Duodenal mucosa (tissue), 2 donors: ENCODE data around the gene CHST6.

ENCODE experiments used
- H3K27ac ChIP-seq: one replicate; pipeline ENCODE4 v1.7.0; 2013; ENCODE audit warnings: low read depth, low read length
- H3K27me3 ChIP-seq, 2 donors: one replicate each; pipeline ENCODE4 v1.7.0; 2013; ENCODE audit warnings: low read length in 2 of 2, control low read depth in 1 of 2; ENCODE audit not compliant: insufficient read depth in 2 of 2, control insufficient read depth in 1 of 2
- H3K36me3 ChIP-seq, 2 donors: one replicate each; pipeline ENCODE4 v1.7.0; 2013; ENCODE audit warnings: low read length in 2 of 2, control low read depth in 1 of 2; ENCODE audit not compliant: insufficient read depth in 2 of 2, control insufficient read depth in 1 of 2
- H3K4me1 ChIP-seq, 2 donors: one replicate each; pipeline ENCODE4 v1.7.0; 2013; ENCODE audit warnings: low read length in 2 of 2, control low read depth in 1 of 2; ENCODE audit not compliant: insufficient read depth in 2 of 2, control insufficient read depth in 1 of 2
- H3K4me3 ChIP-seq, 2 donors: one replicate each; pipeline ENCODE4 v1.7.0; 2013; ENCODE audit warnings: low read length in 2 of 2, low read depth in 1 of 2
- H3K9ac ChIP-seq, 2 donors: one replicate each; pipeline ENCODE4 v1.7.0; 2013; ENCODE audit warnings: low read length in 2 of 2, low read depth in 1 of 2
- H3K9me3 ChIP-seq, 2 donors: one replicate each; pipeline ENCODE4 v1.7.0; 2013; ENCODE audit warnings: low read length in 2 of 2, control low read depth in 1 of 2; ENCODE audit not compliant: control insufficient read depth in 1 of 2

Gene CHST6

GRCh38 chr16:75423723-75424104 lies 71.5 kb downstream of the CHST6 start:
- Histone ChIP-seq H3K36me3 (no peaks in the 10 kb centered on the region), H3K27me3 (no peaks in the 10 kb centered on the region), H3K4me3 (no peak overlapping the region), H3K9me3 (no peaks in the 10 kb centered on the region), H3K9ac (no peak overlapping the region), H3K27ac (no peak overlapping the region), H3K4me1 (peaks cover 8 to 11% of the 10 kb centered on the region in 2 donors)
